ENCODE data around the gene RAB17.

Gene RAB17

DNA sequence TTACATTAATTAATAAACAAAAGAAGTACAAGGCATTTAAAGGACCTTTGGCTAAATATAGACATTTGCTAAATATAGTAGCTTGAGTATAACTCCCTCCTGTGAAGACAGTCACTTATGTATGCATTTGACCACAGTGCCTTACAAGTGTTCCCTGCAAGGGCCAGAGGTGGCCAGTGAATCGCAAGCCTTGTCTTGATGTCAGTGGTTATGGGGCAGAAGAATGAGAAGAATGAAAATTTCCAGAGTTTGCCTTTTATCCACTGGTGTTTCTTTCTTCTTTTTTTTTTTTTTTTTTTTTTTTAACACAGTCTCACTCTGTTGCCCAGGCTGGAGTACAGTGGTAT lies 38.6 kb upstream of the RAB17 start:
- H3K9me3 ChIP-seq (ENCODE audit: low read length): peaks cover 1% of the 10 kb centered on the region
- peaks cover 17% of the 10 kb centered on the region for H3K27me3 ChIP-seq (ENCODE audit: insufficient read depth, low read length)
- H2AFZ ChIP-seq (ENCODE audit: low read depth, low read length): no peak overlapping the region
- H3K4me3 ChIP-seq (ENCODE audit: low read length): no peak overlapping the region
- H3K36me3 ChIP-seq (ENCODE audit: insufficient read depth, low read length): peaks cover 8% of the 10 kb centered on the region
- peaks cover 13% of the 10 kb centered on the region for H3K4me1 ChIP-seq (ENCODE audit: insufficient read depth, low read length)

DNA sequence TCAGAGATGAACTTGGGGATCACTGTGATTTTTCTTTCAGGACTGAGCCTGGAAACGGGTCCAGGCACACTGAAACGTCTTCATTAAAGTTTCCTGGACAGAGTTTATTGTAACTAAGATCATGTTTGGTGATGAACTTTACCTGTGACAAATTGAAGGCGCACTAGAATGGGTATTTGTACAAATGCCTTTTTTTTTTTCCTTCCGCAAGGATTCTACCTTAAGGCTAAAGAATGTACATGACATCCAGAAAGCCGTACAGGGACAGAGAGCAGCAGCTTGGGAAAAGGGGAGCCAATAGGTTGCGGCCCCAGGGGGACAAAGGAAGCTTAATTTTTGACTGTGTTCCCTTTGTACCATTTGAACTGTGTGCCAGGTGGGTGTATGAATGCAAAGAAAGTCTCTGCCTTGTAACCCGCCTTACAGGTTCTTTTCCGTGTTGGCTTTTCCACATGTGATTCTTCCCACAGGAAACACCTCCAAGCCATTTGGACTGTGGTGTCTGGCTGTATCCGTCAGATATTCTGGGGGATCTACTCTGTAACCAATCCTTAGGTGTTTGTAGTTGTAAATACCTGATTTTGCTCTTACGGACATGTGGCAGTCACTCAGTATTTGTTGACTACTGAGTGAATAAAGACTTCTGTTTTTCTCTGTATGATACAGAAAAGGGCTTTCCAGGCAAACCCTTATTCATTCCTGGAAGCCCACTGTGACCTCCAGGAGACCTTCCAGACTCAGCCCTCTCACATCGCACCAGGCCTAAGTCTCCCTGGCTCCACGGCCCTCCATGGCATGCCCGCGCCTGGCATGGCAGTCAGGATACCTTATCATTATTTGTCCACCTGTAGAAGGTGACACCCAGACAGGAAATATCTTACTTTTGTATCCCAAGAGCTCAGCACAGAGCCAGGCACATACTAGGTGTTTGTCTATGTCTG lies 38.0 kb upstream of the RAB17 start:
- Histone ChIP-seq H3K9me3 (ENCODE audit: low read length) (no peaks in the 10 kb centered on the region), H3K36me3 (ENCODE audit: insufficient read depth, low read length) (peaks cover 8% of the 10 kb centered on the region), H3K4me1 (ENCODE audit: insufficient read depth, low read length) (peaks cover 13% of the 10 kb centered on the region), H2AFZ (ENCODE audit: low read depth, low read length) (peak overlapping the region; percentile 41), H3K27me3 (ENCODE audit: insufficient read depth, low read length) (peaks cover 19% of the 10 kb centered on the region), H3K4me3 (ENCODE audit: low read length) (peak overlapping the region; percentile 72)

DNA sequence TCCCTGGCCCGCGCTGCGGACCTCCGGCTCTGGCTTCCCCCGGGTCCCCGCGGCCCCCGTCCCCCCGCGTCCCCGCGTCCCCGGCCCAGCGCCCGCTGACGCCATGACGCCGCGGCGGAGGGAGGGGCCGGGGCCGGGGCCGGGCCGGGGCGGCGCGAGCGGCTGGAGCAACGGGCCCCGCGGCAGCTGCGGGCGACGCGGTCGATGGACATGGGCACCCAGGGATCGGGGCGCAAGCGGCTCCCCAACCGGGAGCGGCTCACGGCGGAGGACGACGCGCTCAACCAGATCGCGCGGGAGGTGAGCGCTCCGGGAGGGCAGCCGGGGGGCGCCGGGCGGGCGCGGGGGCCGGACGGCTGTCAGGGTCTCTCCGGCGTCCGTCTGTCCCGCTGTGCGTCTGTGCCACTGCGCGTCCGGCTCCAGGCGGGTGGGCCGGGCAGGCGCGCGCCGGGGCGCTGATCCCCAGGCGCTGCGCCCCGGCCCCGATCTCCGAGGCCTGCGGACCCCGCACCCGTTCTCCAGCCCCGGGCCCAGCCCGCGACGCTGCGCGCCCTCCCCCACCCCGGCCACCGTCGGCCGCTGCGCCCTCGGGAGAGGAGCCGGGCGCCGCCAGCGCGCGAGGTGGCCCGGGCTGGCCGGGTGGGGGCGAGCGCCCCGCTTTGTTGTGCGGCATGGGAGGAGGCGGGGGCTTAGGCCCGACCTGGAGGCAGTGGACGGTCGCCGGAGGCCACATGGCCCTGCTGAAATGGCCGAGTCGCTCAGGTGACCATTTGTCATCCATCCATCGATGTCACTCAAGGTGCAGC lies 37.1 kb upstream of the RAB17 start, which contains the start of gene LRRFIP1:
Gene LRRFIP1 (plus strand): TSS at position 147 of the 806 bp plus-strand sequence. CDS start 58 bp downstream, at position 205.
- peak within 1 kb of the TSS; percentile 41 for H2AFZ ChIP-seq (ENCODE audit: low read depth, low read length)
- H3K4me1 ChIP-seq (ENCODE audit: insufficient read depth, low read length): peaks cover 13% of the 10 kb centered on the region
- peaks cover 19% of the 10 kb centered on the region for H3K27me3 ChIP-seq (ENCODE audit: insufficient read depth, low read length)
- peak within 1 kb of the TSS; percentile 72 for H3K4me3 ChIP-seq (ENCODE audit: low read length)
- no peaks in the 10 kb centered on the region for H3K9me3 ChIP-seq (ENCODE audit: low read length)
- H3K36me3 ChIP-seq (ENCODE audit: insufficient read depth, low read length): peaks cover 8% of the 10 kb centered on the region

DNA sequence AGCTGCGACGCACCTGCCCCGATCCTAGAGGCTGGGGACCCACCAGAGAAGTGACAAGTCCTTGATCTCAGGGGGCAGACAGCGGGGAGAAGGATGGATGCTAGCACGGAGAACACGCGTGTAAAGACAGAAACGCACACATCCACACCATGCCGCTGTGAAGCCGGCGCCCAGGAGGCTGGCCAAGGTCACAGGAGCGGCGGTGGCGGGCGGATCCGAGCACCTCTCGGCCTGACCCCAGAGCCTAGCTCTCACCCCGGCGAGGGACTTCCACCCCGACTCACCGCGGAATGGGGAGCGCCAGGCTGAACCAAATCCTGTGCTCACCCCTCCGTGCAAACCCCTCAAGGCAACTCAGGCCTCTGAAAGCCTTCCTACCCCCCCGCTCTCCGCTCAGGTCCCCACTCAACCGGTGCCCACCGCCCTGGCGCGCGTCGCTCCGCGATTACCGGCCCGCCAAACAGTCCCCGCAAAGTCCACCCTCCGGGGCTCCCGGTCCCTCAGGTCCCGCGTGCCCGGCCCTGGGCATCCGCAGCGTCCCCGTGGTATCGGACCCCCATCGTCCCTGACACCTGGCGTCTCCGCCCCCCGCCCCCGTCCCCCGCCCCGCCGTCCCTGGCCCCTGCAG lies 36.4 kb upstream of the RAB17 start:
- Histone ChIP-seq H3K9me3 (ENCODE audit: low read length) (no peaks in the 10 kb centered on the region), H3K27me3 (ENCODE audit: insufficient read depth, low read length) (peaks cover 19% of the 10 kb centered on the region), H3K4me3 (ENCODE audit: low read length) (peak overlapping the region; percentile 24), H2AFZ (ENCODE audit: low read depth, low read length) (peak overlapping the region; percentile 39), H3K4me1 (ENCODE audit: insufficient read depth, low read length) (peaks cover 13% of the 10 kb centered on the region), H3K36me3 (ENCODE audit: insufficient read depth, low read length) (peaks cover 8% of the 10 kb centered on the region)

DNA sequence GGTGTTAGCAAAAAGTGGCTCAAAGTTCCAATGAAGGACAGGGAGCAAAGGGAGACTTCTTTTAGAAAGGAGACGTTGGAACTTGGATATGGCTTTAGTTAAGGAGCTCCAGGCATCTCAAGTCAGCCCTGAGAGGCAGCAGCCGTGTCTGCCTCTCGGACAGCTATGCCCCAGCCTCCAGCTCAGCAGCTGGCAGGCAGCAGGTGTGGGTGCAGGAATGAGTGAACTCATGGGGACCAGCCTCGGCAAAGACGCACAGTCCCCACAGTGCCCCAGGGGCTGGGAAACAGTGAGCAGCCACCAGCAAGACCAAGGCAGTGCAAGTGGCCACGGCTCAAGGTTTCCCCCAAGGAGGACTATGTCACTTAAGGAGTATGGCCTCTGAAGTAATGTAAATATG lies 35.2 kb upstream of the RAB17 start:
- Histone ChIP-seq H3K27me3 (ENCODE audit: insufficient read depth, low read length) (peaks cover 19% of the 10 kb centered on the region), H3K4me3 (ENCODE audit: low read length) (no peak overlapping the region), H3K4me1 (ENCODE audit: insufficient read depth, low read length) (peaks cover 13% of the 10 kb centered on the region), H2AFZ (ENCODE audit: low read depth, low read length) (no peak overlapping the region), H3K9me3 (ENCODE audit: low read length) (no peaks in the 10 kb centered on the region), H3K36me3 (ENCODE audit: insufficient read depth, low read length) (peaks cover 5% of the 10 kb centered on the region)

DNA sequence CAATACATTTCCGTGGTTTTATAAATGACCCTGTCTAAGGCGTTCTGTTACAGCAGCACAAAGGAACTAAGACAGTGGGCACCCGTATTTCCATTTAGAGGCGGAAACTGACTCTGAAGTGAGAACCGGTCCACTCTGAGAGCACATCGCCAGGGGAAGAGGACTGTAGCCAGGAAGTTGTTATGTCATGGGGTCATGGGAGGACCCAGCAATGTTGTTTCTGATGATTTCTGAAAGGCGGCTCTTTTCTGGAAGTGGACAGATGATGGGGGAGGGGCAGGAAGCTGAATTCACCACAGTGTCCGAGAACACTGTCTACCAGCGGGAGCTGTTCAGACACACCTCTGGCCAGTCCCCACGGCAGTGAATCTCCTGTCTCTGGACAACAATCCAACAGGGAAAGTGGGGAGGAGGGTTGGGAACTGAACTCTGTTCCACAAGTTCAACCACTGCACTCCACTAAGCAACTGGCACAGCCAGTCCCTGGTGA lies 34.7 kb upstream of the RAB17 start:
- no peaks in the 10 kb centered on the region for H3K9me3 ChIP-seq (ENCODE audit: low read length)
- peaks cover 19% of the 10 kb centered on the region for H3K27me3 ChIP-seq (ENCODE audit: insufficient read depth, low read length)

DNA sequence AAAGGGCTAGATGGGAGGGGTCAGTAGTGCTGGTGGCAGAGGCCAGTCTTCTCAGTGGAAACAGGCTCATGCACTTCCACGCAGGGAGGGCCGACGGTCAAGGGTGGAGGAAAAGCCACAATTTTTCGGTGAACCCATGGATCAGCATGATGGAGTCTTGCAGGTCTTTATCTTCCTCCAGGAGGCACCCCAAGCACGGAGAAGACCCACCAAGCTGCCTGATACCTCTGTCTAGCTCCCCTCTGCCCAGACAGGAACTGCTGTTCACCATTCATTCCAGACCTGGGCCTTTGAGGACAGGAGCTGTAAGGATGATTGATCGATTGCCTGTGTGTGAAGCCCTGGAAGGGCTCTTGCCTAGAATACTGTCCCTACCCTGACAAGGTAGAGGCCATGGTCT lies 34.0 kb upstream of the RAB17 start:
- Histone ChIP-seq H3K9me3 (ENCODE audit: low read length) (no peaks in the 10 kb centered on the region), H2AFZ (ENCODE audit: low read depth, low read length) (no peak overlapping the region), H3K4me1 (ENCODE audit: insufficient read depth, low read length) (peaks cover 13% of the 10 kb centered on the region), H3K4me3 (ENCODE audit: low read length) (no peak overlapping the region), H3K27me3 (ENCODE audit: insufficient read depth, low read length) (peaks cover 19% of the 10 kb centered on the region), H3K36me3 (ENCODE audit: insufficient read depth, low read length) (peaks cover under 1% of the 10 kb centered on the region)

More for the DNA sequence above, 34.7 kb upstream of the RAB17 start:
- H3K36me3 ChIP-seq (ENCODE audit: insufficient read depth, low read length): peaks cover 5% of the 10 kb centered on the region
- no peak overlapping the region for H3K4me3 ChIP-seq (ENCODE audit: low read length)
- no peak overlapping the region for H2AFZ ChIP-seq (ENCODE audit: low read depth, low read length)
- H3K4me1 ChIP-seq (ENCODE audit: insufficient read depth, low read length): peaks cover 13% of the 10 kb centered on the region

DNA sequence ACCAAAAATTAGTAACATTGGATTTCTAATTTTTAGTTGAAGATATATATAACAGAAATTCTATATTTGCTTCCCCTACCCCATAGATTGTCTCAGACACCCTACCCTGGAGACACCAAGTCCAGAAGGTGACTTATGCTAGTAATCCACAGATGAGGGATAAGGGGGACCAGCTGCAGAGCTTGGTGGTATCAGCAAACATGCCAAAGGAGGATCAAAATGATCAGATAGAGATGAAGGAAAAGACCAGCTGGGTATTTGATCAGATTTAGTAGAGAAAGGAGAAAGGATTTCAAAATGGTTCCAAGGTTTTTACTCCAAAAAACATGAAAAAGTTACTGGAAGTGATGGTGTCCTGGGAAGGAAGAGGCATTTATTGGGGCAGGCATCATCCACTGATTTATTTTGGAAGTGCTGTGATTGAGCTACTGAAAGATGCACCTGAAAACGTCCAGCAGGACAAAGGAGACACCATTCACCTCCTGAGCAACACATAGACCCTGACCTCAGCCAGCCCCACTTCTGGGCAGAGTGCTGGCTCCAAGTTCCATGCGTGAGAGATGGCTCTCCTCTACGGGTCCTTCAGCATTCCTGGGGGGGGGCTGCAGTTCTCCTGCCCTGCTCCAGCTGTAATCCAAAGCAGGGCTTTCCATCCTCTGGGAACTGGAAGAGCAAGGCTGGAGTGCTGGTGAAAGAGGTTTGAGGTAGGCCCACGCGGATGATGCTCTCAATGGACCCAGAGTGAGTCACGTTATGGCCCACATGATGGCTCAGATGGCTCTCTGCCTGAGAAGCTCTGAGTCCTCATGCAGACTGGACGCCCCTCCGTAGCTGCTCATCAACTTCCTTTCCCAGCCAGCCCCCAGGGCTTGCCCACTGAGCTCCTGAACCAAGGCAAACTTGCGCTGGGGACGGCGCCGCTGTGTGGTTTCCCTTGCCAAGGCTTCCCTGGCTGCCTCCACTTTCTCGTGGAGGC lies 33.2 kb upstream of the RAB17 start:
- Histone ChIP-seq H3K27me3 (ENCODE audit: insufficient read depth, low read length) (peaks cover 19% of the 10 kb centered on the region), H3K36me3 (ENCODE audit: insufficient read depth, low read length) (no peaks in the 10 kb centered on the region), H3K9me3 (ENCODE audit: low read length) (no peaks in the 10 kb centered on the region), H3K4me3 (ENCODE audit: low read length) (no peak overlapping the region), H3K4me1 (ENCODE audit: insufficient read depth, low read length) (peaks cover 8% of the 10 kb centered on the region), H2AFZ (ENCODE audit: low read depth, low read length) (no peak overlapping the region)

DNA sequence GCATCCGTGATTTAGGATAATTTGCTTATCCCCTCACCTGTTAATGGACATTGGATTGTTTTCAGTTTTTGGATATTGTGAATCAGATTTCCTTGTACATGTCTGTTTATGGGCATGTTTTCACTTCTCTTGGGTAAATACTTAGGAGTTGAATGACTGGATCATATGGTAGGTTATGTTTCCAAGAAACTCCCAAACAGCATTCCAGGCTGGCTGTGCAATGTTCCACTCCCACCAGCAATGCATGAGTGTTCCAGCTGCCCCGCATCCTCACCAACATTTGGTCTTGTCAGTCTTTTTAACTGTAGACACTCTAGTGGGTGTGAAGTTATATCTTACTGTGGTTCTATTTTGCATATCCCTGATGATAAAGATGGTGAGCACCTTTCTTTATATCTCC lies 27.9 kb upstream of the RAB17 start:
- no peaks in the 10 kb centered on the region for H3K9me3 ChIP-seq (ENCODE audit: low read length)
- H3K27me3 ChIP-seq (ENCODE audit: insufficient read depth, low read length): peaks cover 5% of the 10 kb centered on the region
- no peaks in the 10 kb centered on the region for H3K36me3 ChIP-seq (ENCODE audit: insufficient read depth, low read length)
- no peak overlapping the region for H2AFZ ChIP-seq (ENCODE audit: low read depth, low read length)
- H3K4me1 ChIP-seq (ENCODE audit: insufficient read depth, low read length): no peaks in the 10 kb centered on the region
- no peak overlapping the region for H3K4me3 ChIP-seq (ENCODE audit: low read length)

DNA sequence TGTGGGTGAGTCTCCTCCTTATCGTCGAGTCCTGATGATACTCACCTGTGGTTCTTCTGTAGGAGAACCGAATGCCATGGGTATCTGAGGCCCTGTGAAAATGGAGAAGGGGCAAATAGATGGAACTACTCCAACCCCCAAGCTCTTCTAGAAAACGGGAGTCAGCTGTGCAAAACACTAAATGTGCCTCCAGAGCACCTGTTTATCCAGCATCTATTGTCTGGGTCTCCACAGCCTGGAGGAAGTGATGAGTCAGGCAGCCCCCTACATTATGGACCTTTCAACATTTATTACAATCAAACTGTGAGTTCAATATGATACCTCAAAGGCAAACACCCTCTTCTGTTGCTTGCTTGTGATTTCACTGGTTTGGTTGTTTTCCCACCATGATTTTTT lies 27.1 kb upstream of the RAB17 start:
- Histone ChIP-seq H3K4me1 (ENCODE audit: insufficient read depth, low read length) (no peaks in the 10 kb centered on the region), H2AFZ (ENCODE audit: low read depth, low read length) (no peak overlapping the region), H3K27me3 (ENCODE audit: insufficient read depth, low read length) (peaks cover 5% of the 10 kb centered on the region), H3K4me3 (ENCODE audit: low read length) (no peak overlapping the region), H3K36me3 (ENCODE audit: insufficient read depth, low read length) (no peaks in the 10 kb centered on the region), H3K9me3 (ENCODE audit: low read length) (no peaks in the 10 kb centered on the region)

DNA sequence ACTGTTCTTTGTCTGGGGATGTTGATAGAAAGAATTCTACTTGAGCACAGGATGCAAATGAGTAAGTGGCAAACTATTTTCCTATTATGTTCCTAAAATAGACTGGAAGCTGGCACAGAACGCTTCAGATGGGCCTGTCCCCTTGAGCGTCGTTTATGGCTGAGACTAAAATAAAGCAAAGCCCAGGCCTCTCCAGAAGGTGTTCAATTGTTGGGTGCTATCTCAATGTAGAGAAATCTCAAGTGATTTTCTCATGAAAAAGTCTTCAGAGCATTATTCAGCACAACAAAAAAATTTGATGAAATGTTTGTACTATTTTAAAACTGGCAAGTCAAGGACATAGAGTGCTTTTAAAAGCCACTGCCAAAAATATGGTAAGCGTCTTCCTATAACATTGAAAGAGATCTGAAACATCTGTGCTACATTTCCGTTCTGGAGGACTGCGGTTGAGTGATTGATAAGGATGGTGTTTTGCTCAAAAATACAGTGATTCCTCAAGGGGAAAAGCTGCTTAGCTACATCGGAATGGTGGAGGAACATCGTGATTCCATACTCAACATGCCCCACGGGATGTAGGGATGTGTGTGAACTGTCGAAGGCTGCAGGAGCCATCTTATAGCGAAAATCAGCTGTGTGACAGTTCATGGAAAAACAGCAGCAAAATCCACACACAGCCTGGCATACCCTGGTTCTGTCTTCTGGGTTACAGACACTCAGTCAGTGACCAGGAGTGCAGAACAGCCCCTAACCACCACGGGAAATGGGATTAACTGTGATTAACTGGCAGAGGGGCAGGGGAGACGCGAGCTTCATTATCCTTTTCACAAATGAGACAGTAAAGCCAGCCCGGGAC lies 26.4 kb upstream of the RAB17 start:
- Histone ChIP-seq H3K9me3 (ENCODE audit: low read length) (no peaks in the 10 kb centered on the region), H3K4me1 (ENCODE audit: insufficient read depth, low read length) (no peaks in the 10 kb centered on the region), H2AFZ (ENCODE audit: low read depth, low read length) (no peak overlapping the region), H3K27me3 (ENCODE audit: insufficient read depth, low read length) (peaks cover 5% of the 10 kb centered on the region), H3K36me3 (ENCODE audit: insufficient read depth, low read length) (no peaks in the 10 kb centered on the region), H3K4me3 (ENCODE audit: low read length) (no peak overlapping the region)
